H1 (cell line): ENCODE results near the gene HLA-DQA2. TPM values are rescaled to one million over a fixed set of nuclear protein-coding genes. Genes with fewer than 3 reads are reported as not detected.

Source experiments
- CTCF ChIA-PET: fragments of 300-600 bp; sonication (Branson Sonifier 250); formaldehyde crosslinking; loops from one replicate; lab custom pipeline; 2021; ENCODE audit not compliant: partially characterized antibody; lab: Charles Lee
- POLR2A ChIA-PET: fragments of 300-600 bp; sonication (Branson Sonifier 250); formaldehyde crosslinking; loops from one replicate; lab custom pipeline; 2021; ENCODE audit warnings: inconsistent platforms; ENCODE audit not compliant: partially characterized antibody; lab: Charles Lee
- DNase-seq, 2 experiments: peaks; one replicate each; pipeline versions ENCODE4 v3.0.0 to v3.0.0-alpha.2; 2010 to 2022; ENCODE audit warnings: low spot score in 2 of 2, low read depth in 1 of 2, mixed read lengths in 1 of 2
- FAIRE-seq: peaks from 2 replicates; lab custom pipeline; 2011; peaks lifted over from hg19 to GRCh38; lab: Jason Lieb, UNC
- H2AFZ ChIP-seq: 2 replicates; pipeline ENCODE4 v1.8.1; 2012; ENCODE audit warnings: low read length, inconsistent platforms
- H2AK5ac ChIP-seq: 2 replicates; pipeline ENCODE4 v1.6.1; 2013; ENCODE audit warnings: low read depth, low read length
- H2BK120ac ChIP-seq: replicated peaks from 2 replicates; pipeline ENCODE3; 2013; ENCODE audit warnings: low read depth, low read length, inconsistent platforms
- H2BK12ac ChIP-seq: 2 replicates; pipeline ENCODE4 v1.6.1; 2013; ENCODE audit warnings: low read depth, low read length
- H2BK15ac ChIP-seq: 2 replicates; pipeline ENCODE4 v1.6.1; 2013; ENCODE audit warnings: low read length
- H2BK20ac ChIP-seq: 2 replicates; pipeline ENCODE4 v1.6.1; 2013; ENCODE audit warnings: low read length
- H2BK5ac ChIP-seq: 2 replicates; pipeline ENCODE4 v1.6.1; 2013; ENCODE audit warnings: low read depth, low read length
- H3K14ac ChIP-seq: 2 replicates; pipeline ENCODE4 v1.6.1; 2013; ENCODE audit warnings: inconsistent platforms; ENCODE audit not compliant: insufficient read length
- H3K18ac ChIP-seq: 2 replicates; pipeline ENCODE4 v1.6.1; 2013; ENCODE audit warnings: low read length; ENCODE audit errors: extremely low read depth
- H3K23ac ChIP-seq: 2 replicates; pipeline ENCODE4 v1.6.1; 2013; ENCODE audit warnings: inconsistent platforms; ENCODE audit not compliant: insufficient read length
- H3K23me2 ChIP-seq: 2 replicates; pipeline ENCODE4 v1.6.1; 2013; ENCODE audit warnings: low read depth, low read length
- H3K27ac ChIP-seq: 2 replicates; pipeline ENCODE4 v1.6.1; 2011; ENCODE audit warnings: low read depth, low read length, inconsistent platforms
- H3K27me3 ChIP-seq, 4 experiments: replicated peaks in 1 of 4; 1 replicate in 1 of 4; 2 replicates in 3 of 4; pipeline versions ENCODE4 v1.6.1 to v1.8.1; 2011 to 2013; ENCODE audit warnings: low read length in 3 of 4, mild to moderate bottlenecking in 3 of 4, inconsistent platforms in 2 of 4, mixed read lengths in 2 of 4, moderate library complexity in 1 of 4; ENCODE audit not compliant: control insufficient read depth in 3 of 4, insufficient read depth in 3 of 4; ENCODE audit errors: extremely low read depth in 1 of 4
- H3K36me3 ChIP-seq, 4 experiments: 2 replicates each; pipeline versions ENCODE4 v1.6.1 to v1.8.1; 2011 to 2013; ENCODE audit warnings: mild to moderate bottlenecking in 4 of 4, low read length in 3 of 4, moderate library complexity in 2 of 4, control low read depth in 1 of 4, inconsistent platforms in 1 of 4; ENCODE audit not compliant: insufficient read depth in 4 of 4, control insufficient read depth in 2 of 4
- H3K4ac ChIP-seq: replicated peaks from 2 replicates; pipeline ENCODE3; 2013; ENCODE audit warnings: low read length, low read depth, mixed read lengths, inconsistent platforms; ENCODE audit not compliant: insufficient read length
- H3K4me1 ChIP-seq, 4 experiments: replicated peaks in 1 of 4; 1 replicate in 1 of 4; 2 replicates in 3 of 4; pipeline versions ENCODE4 v1.6.1 to v1.8.1; 2011 to 2013; ENCODE audit warnings: low read length in 3 of 4, inconsistent platforms in 2 of 4, mixed read lengths in 1 of 4; ENCODE audit not compliant: insufficient read depth in 4 of 4, control insufficient read depth in 3 of 4
- H3K4me2 ChIP-seq, 2 experiments: 2 replicates each; pipeline versions ENCODE4 v1.6.1 to v1.8.1; 2011 to 2013; ENCODE audit warnings: low read depth in 2 of 2, low read length in 2 of 2, control low read depth in 1 of 2, inconsistent platforms in 1 of 2, mild to moderate bottlenecking in 1 of 2; ENCODE audit not compliant: insufficient read depth in 1 of 2
- H3K4me3 ChIP-seq, 4 experiments: fragments of 200-600, 300-600 bp in 1 of 4; sonication (generic), shearing (Covaris generic), sonication (Bioruptor Twin) in 1 of 4; 2 replicates each; pipeline versions ENCODE4 v1.5.1 to v1.8.1; 2011 to 2016; ENCODE audit warnings: low read length in 4 of 4, low read depth in 3 of 4, control low read depth in 2 of 4, inconsistent platforms in 2 of 4, mild to moderate bottlenecking in 2 of 4, mixed read lengths in 1 of 4, moderate library complexity in 1 of 4; ENCODE audit not compliant: insufficient read depth in 2 of 4; ENCODE audit errors: extremely low read depth in 1 of 4
- H3K56ac ChIP-seq: replicated peaks from 2 replicates; pipeline ENCODE3; 2013; ENCODE audit warnings: low read depth, mild to moderate bottlenecking, mixed read lengths, low read length, inconsistent platforms; ENCODE audit not compliant: insufficient read length
- H3K79me1 ChIP-seq: 2 replicates; pipeline ENCODE4 v1.6.1; 2013; ENCODE audit warnings: low read depth, low read length, control low read depth
- H3K79me2 ChIP-seq, 2 experiments: 2 replicates each; pipeline versions ENCODE4 v1.6.1 to v1.8.1; 2012 to 2013; ENCODE audit warnings: low read length in 2 of 2, mild to moderate bottlenecking in 2 of 2, inconsistent platforms in 1 of 2; ENCODE audit not compliant: insufficient read depth in 2 of 2, control insufficient read depth in 1 of 2
- H3K9ac ChIP-seq, 4 experiments: replicated peaks in 1 of 4; 1 replicate in 1 of 4; 2 replicates in 3 of 4; pipeline versions ENCODE4 v1.6.1 to v1.8.1; 2011 to 2013; ENCODE audit warnings: low read depth in 3 of 4, low read length in 3 of 4, control low read depth in 2 of 4, mild to moderate bottlenecking in 2 of 4, moderate library complexity in 2 of 4, inconsistent platforms in 1 of 4; ENCODE audit errors: extremely low read depth in 1 of 4
- H3K9me3 ChIP-seq, 2 experiments: 2 replicates each; pipeline versions ENCODE4 v1.6.1 to v1.8.1; 2012 to 2013; ENCODE audit warnings: mild to moderate bottlenecking in 2 of 2, moderate library complexity in 2 of 2, control low read depth in 1 of 2, inconsistent platforms in 1 of 2, low read depth in 1 of 2, low read length in 1 of 2, mixed read lengths in 1 of 2; ENCODE audit not compliant: insufficient read depth in 2 of 2
- H4K20me1 ChIP-seq, 2 experiments: replicated peaks in 1 of 2; 2 replicates each; pipeline versions ENCODE3 to v1.8.1; 2011 to 2013; ENCODE audit warnings: inconsistent platforms in 2 of 2, low read length in 2 of 2, mild to moderate bottlenecking in 1 of 2; ENCODE audit not compliant: insufficient read depth in 2 of 2, control insufficient read depth in 1 of 2
- H4K5ac ChIP-seq: 2 replicates; pipeline ENCODE4 v1.6.1; 2013; ENCODE audit warnings: low read length, low read depth, mixed read lengths, inconsistent platforms; ENCODE audit not compliant: insufficient read length
- H4K8ac ChIP-seq: 2 replicates; pipeline ENCODE4 v1.8.0; 2013; ENCODE audit warnings: mild to moderate bottlenecking, moderate library complexity, low read length, inconsistent platforms; ENCODE audit not compliant: insufficient read depth; ENCODE audit errors: extremely low read depth
- H4K91ac ChIP-seq: replicated peaks from 2 replicates; pipeline ENCODE3; 2013; ENCODE audit warnings: low read length, mixed read lengths, inconsistent platforms; ENCODE audit not compliant: insufficient read length
- CBX5 ChIP-seq: fragments of 300-800, 300-1000 bp; sonication (generic); IDR thresholded peaks from 2 replicates; pipeline ENCODE4 v1.7.1; 2016; ENCODE audit warnings: antibody characterized with exemption, low read length, low read depth
- CTBP2 ChIP-seq: IDR thresholded peaks from 2 replicates; pipeline ENCODE4 v1.7.0; 2011; ENCODE audit warnings: borderline replicate concordance, mild to moderate bottlenecking, moderate library complexity, mixed read lengths, low read length; ENCODE audit not compliant: insufficient read depth, insufficient read length
- KDM1A ChIP-seq: fragments of 200-600, 300-600 bp; sonication (generic); IDR thresholded peaks from 2 replicates; pipeline ENCODE4 v1.7.1; 2016; ENCODE audit warnings: mild to moderate bottlenecking, low read length, borderline replicate concordance
- PHF8 ChIP-seq: fragments of 200-600 bp; sonication (generic); conservative IDR thresholded peaks from 2 replicates; pipeline ENCODE4 v1.7.1; 2012; ENCODE audit warnings: low read depth, mild to moderate bottlenecking, inconsistent platforms, low read length, moderate library complexity
- WGBS, 2 experiments: shearing (Covaris generic) in 1 of 2; methylation state at CpG; one replicate each; pipeline versions ENCODE4 v1.1.6 to v1.1.7; 2013 to 2015; ENCODE audit warnings: low lambda C conversion rate in 2 of 2, mixed read lengths in 2 of 2, inconsistent platforms in 1 of 2, low coverage in 1 of 2, missing lambda C conversion rate in 1 of 2; ENCODE audit not compliant: insufficient replicate concordance in 2 of 2, insufficient coverage in 1 of 2, insufficient read length in 1 of 2; ENCODE audit errors: extremely low coverage in 1 of 2, missing lambda C conversion rate in 1 of 2; 5-methylcytosine and 5-hydroxymethylcytosine counted together
- polyA plus RNA-seq, 7 experiments: library from polyadenylated mRNA; depleted of rRNA in 3 of 7; stranded (reverse) in 5 of 7; unstranded in 2 of 7; fragments of >200 nt in 5 of 7; fragments of 200-250 nt in 2 of 7; gene quantifications; 1 replicate in 5 of 7; 2 replicates in 1 of 7; 4 replicates in 1 of 7; pipeline versions ENCODE4 v1.2.1 to v1.2.3, GENCODE V29; 2011 to 2013; ENCODE audit warnings: missing spikeins in 2 of 7, mixed read lengths in 2 of 7
- total RNA-seq: library from RNA; stranded (reverse); fragmentation: NEBNext Ultra II Directional; extraction: Animal tissue kit (Norgen Biotek cat#: 25700); gene quantifications from 2 replicates; pipeline ENCODE4 v1.2.1, GENCODE V29; 2021

HLA-DQA2 gene
- total and polyA plus RNA-seq, 2 of the 8 experiments (the other 6 are each of a cell fraction or from before 2014, with no cell fraction given): not detected

DNA sequence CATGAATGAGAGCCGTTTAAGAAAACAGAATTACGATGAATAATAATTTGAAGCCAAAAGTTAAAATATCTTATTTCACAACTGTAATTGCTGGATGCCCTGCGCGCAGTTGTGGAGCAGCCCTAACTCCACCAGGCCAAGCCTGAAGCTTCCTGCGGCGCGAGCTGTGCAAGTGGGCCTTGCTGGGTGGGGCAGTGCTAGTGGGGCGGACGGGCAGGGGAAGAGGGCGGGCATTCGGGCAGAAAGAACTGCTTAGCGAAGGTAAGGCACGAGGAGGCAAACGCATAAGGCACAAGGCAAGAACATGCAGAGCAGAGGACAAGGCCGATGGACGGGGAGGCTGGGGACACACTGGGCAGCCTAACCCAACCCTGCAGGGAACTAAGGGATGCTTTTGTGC is 19.9 kb downstream of the HLA-DQA2 start:
- Histone ChIP-seq H3K4me1 (no peaks in the 10 kb centered on the region), H2AFZ (no peak overlapping the region), H3K79me1 (no peaks in the 10 kb centered on the region), H3K4me2 (no peak overlapping the region), H3K14ac (no peak overlapping the region), H3K79me2 (no peaks in the 10 kb centered on the region), H3K36me3 (no peaks in the 10 kb centered on the region), H3K23ac (no peak overlapping the region), H3K27me3 (no peaks in the 10 kb centered on the region), H4K8ac (no peak overlapping the region), H2BK20ac (no peak overlapping the region), H3K9ac (no peak overlapping the region), H2BK5ac (no peak overlapping the region), H3K27ac (no peak overlapping the region), H3K4me3 (no peak overlapping the region), H4K20me1 (no peaks in the 10 kb centered on the region), H4K91ac (no peak overlapping the region), H4K5ac (no peak overlapping the region), H3K56ac (no peak overlapping the region), H3K18ac (no peak overlapping the region), H3K23me2 (no peaks in the 10 kb centered on the region), H2BK12ac (no peak overlapping the region), H3K9me3 (no peaks in the 10 kb centered on the region), H2BK15ac (no peak overlapping the region), H2AK5ac (no peak overlapping the region), H2BK120ac (no peak overlapping the region), H3K4ac (no peak overlapping the region)
- POLR2A ChIA-PET: no interaction called here
- DNase-seq (no peak), FAIRE-seq (no peak)
- WGBS, 2 experiments: 83% methylated on average over 16 of the region's 16 CpGs; no CpG with 5 or more reads in 1 of the 2 experiments
- CTCF ChIA-PET: interaction anchor here (0.8 to 1.9 kb wide), 4 partner anchors 9 to 348 kb away, joined by 3 to 5 read pairs (median 3); no protein-coding TSS in a partner anchor
- TF ChIP-seq CBX5: no peak
- TF ChIP-seq CTBP2: no peak
- no peak for TF ChIP-seq KDM1A
- no peak for TF ChIP-seq PHF8
